Activated B cell treated with CpG ODN at 0.5 μM for 24 hours (primary cell): Measurements from ENCODE around the gene ANO3. TPM values are rescaled to one million over a fixed set of nuclear protein-coding genes. Genes with fewer than 3 reads are reported as not detected.

Experiments used
- ATAC-seq: fragments of 200-7000 bp; cut with Tn5 transposase; one replicate; pipeline ENCODE4 v1.10.0; 2021; ENCODE audit warnings: low read depth, mild to moderate bottlenecking, moderate library complexity
- CTCF ChIA-PET: fragments of 350-600 bp; sonication (Branson Sonifier 250); formaldehyde crosslinking; loops from one replicate; lab custom pipeline; 2021; ENCODE audit warnings: antibody characterized with exemption; lab: Charles Lee
- POLR2A ChIA-PET: fragments of 350-600 bp; sonication (Branson Sonifier 250); formaldehyde crosslinking; loops from one replicate; lab custom pipeline; 2021; ENCODE audit warnings: antibody characterized with exemption; lab: Charles Lee
- DNase-seq: peaks from one replicate; pipeline ENCODE4 v3.0.0; 2022
- H3K27ac Mint-ChIP-seq: one replicate; pipeline ENCODE4 v1.8.0; 2020; ENCODE audit warnings: mixed read lengths
- H3K27me3 Mint-ChIP-seq: one replicate; pipeline ENCODE4 v1.8.0; 2021; ENCODE audit warnings: mixed read lengths
- H3K36me3 Mint-ChIP-seq: one replicate; pipeline ENCODE4 v1.8.0; 2021; ENCODE audit warnings: low read depth, mixed read lengths
- H3K4me1 Mint-ChIP-seq: one replicate; pipeline ENCODE4 v1.8.0; 2021; ENCODE audit warnings: mixed read lengths
- H3K4me3 Mint-ChIP-seq: one replicate; pipeline ENCODE4 v1.8.0; 2020; ENCODE audit warnings: mild to moderate bottlenecking, mixed read lengths
- H3K9me3 Mint-ChIP-seq: one replicate; pipeline ENCODE4 v1.8.0; 2020; ENCODE audit warnings: mixed read lengths
- CTCF ChIP-seq: fragments of 200-600 bp; IDR thresholded peaks from one replicate; pipeline ENCODE4 v1.8.0; 2022; ENCODE audit warnings: antibody characterized with exemption, mild to moderate bottlenecking
- intact Hi-C: fragments of 100-400 bp; cut with micrococcal nuclease; formaldehyde crosslinking; loops from one replicate; pipeline ENCODE4 v1.15.1; 2024
- total RNA-seq: library from RNA; stranded (reverse); gene quantifications from 2 replicates; pipeline ENCODE4 v1.2.3, GENCODE V29; 2022

Gene ANO3
- total RNA-seq, 1 donor from 2014 or later: not detected

GRCh38 chr11:26665036-26665435 lies 333.1 kb downstream of the ANO3 start:
- H3K27me3 Mint-ChIP-seq: no peaks in the 10 kb centered on the region
- no peak overlapping the region for H3K27ac Mint-ChIP-seq
- no peak overlapping the region for H3K4me3 Mint-ChIP-seq
- intact Hi-C loops: no loop called here
- no peak for ATAC-seq
- no peak for DNase-seq
- no peak for TF ChIP-seq CTCF
- H3K36me3 Mint-ChIP-seq: no peaks in the 10 kb centered on the region
- no peaks in the 10 kb centered on the region for H3K9me3 Mint-ChIP-seq
- H3K4me1 Mint-ChIP-seq: no peaks in the 10 kb centered on the region
- POLR2A ChIA-PET: no interaction called here
- CTCF ChIA-PET: no interaction called here

GRCh38 chr11:26665946-26666345 lies 334.0 kb downstream of the ANO3 start:
- Mint-ChIP-seq H3K4me1 (no peaks in the 10 kb centered on the region), H3K27ac (no peak overlapping the region), H3K36me3 (no peaks in the 10 kb centered on the region), H3K9me3 (no peaks in the 10 kb centered on the region), H3K27me3 (no peaks in the 10 kb centered on the region), H3K4me3 (no peak overlapping the region)
- ChIA-PET POLR2A (no interaction called here), CTCF (no interaction called here)
- no peak for DNase-seq
- no peak for TF ChIP-seq CTCF
- ATAC-seq: no peak
- intact Hi-C loops: no loop called here

- no peak overlapping the region for H3K27ac Mint-ChIP-seq
- H3K27me3 Mint-ChIP-seq: no peaks in the 10 kb centered on the region
- DNase-seq (no peak), ATAC-seq (no peak)
- H3K4me1 Mint-ChIP-seq: no peaks in the 10 kb centered on the region
- no peak overlapping the region for H3K4me3 Mint-ChIP-seq
- no peak for TF ChIP-seq CTCF
- ChIA-PET CTCF (no interaction called here), POLR2A (no interaction called here)
- H3K9me3 Mint-ChIP-seq: no peaks in the 10 kb centered on the region
- intact Hi-C loops: no loop called here
- no peaks in the 10 kb centered on the region for H3K36me3 Mint-ChIP-seq
Observed at GRCh38 chr11:26675233-26675928, 343.5 kb downstream of the ANO3 start.

GRCh38 chr11:26676641-26677040 lies 344.7 kb downstream of the ANO3 start:
- no peaks in the 10 kb centered on the region for H3K27me3 Mint-ChIP-seq
- no peak for TF ChIP-seq CTCF
- ATAC-seq: no peak
- DNase-seq: no peak
- CTCF ChIA-PET: no interaction called here
- H3K27ac Mint-ChIP-seq: no peak overlapping the region
- intact Hi-C loops: no loop called here
- POLR2A ChIA-PET: no interaction called here
- no peaks in the 10 kb centered on the region for H3K36me3 Mint-ChIP-seq
- H3K4me1 Mint-ChIP-seq: no peaks in the 10 kb centered on the region
- no peak overlapping the region for H3K4me3 Mint-ChIP-seq
- H3K9me3 Mint-ChIP-seq: no peaks in the 10 kb centered on the region

- Mint-ChIP-seq H3K27ac (no peak overlapping the region), H3K4me3 (no peak overlapping the region), H3K9me3 (no peaks in the 10 kb centered on the region), H3K36me3 (no peaks in the 10 kb centered on the region), H3K4me1 (no peaks in the 10 kb centered on the region), H3K27me3 (no peaks in the 10 kb centered on the region)
- ATAC-seq (no peak), DNase-seq (no peak)
- POLR2A ChIA-PET: no interaction called here
- CTCF ChIA-PET: no interaction called here
- intact Hi-C loops: no loop called here
- TF ChIP-seq CTCF: no peak
Observed at GRCh38 chr11:26677566-26677965, 345.6 kb downstream of the ANO3 start.
